Mucosa of descending colon (tissue), 3 donors: ENCODE results near the gene CD24. TPM values are rescaled to one million over a fixed set of nuclear protein-coding genes. Genes with fewer than 3 reads are reported as not detected.
"Not testable (repeated sequence)": the region's sequence is repeated elsewhere in the genome, so short reads cannot be mapped to it uniquely, and the experiment has no call there.

Experiments
- ATAC-seq: fragments of 200-7000 bp; cut with Tn5 transposase; one replicate; pipeline ENCODE4 v1.9.1; 2020; ENCODE audit warnings: mild to moderate bottlenecking, moderate library complexity
- DNase-seq, 3 donors: peaks; one replicate each; pipeline ENCODE4 v3.0.0-alpha.2; 2020
- H3K36me3 ChIP-seq: fragments of 200-600 bp; one replicate; pipeline ENCODE4 v1.8.0; 2021; ENCODE audit warnings: low read depth, mild to moderate bottlenecking
- H3K4me1 ChIP-seq: fragments of 200-600 bp; one replicate; pipeline ENCODE4 v1.8.0; 2021; ENCODE audit warnings: low read depth, mild to moderate bottlenecking
- H3K4me3 ChIP-seq: fragments of 200-600 bp; one replicate; pipeline ENCODE4 v1.8.0; 2021; ENCODE audit warnings: mild to moderate bottlenecking
- H3K9me3 ChIP-seq: fragments of 200-600 bp; one replicate; pipeline ENCODE4 v1.8.0; 2021; ENCODE audit warnings: mild to moderate bottlenecking
- CTCF ChIP-seq: fragments of 200-600 bp; IDR thresholded peaks from one replicate; pipeline ENCODE4 v1.8.0; 2022; ENCODE audit warnings: antibody characterized with exemption, mild to moderate bottlenecking
- intact Hi-C, 2 donors: fragments of 100-400 bp; cut with DNase I in 1 of 2; cut with micrococcal nuclease in 1 of 2; formaldehyde crosslinking; loops; one replicate each; pipeline versions ENCODE4 v1.11.0 to v1.11.1; 2022; cut with DNase I, micrococcal nuclease
- total RNA-seq, 3 donors: library from RNA; stranded (reverse); fragmentation: NEBNext Ultra II Directional in 2 of 3; extraction: Animal tissue kit (Norgen Biotek cat#: 25700) in 2 of 3; gene quantifications; one replicate each; pipeline versions ENCODE4 v1.2.1 to v1.2.4, GENCODE V29; 2021 to 2023
- donor health status: DM: no; HTN: no; CAD: no; lungs with moderate emphysema.
- donor health status: DM: no; HTN: no; CAD: no.
- donor health status: DM: no; HTN: yes; CAD: no.

The CD24 gene
- total RNA-seq, 3 donors from 2014 or later: 968 to 2,235 (median 1,593) TPM

- Histone ChIP-seq H3K4me3 (peak overlapping the region; percentile 35), H3K4me1 (peaks cover 16% of the 10 kb centered on the region), H3K36me3 (no peaks in the 10 kb centered on the region), H3K9me3 (no peaks in the 10 kb centered on the region)
- peak; percentile 72 to 85 (median 78) for DNase-seq
- intact Hi-C loops: loop anchor here (5.0 to 10.0 kb wide), 3 partner anchors 368 to 530 kb away; no protein-coding TSS in a partner anchor
- no peak for TF ChIP-seq CTCF
- ATAC-seq: peak; percentile 76
Measured at GRCh38 chr6:106974999-106975737, 639 bp upstream of the CD24 start.

- peak overlapping the region; percentile 72 for H3K4me3 ChIP-seq
- H3K36me3 ChIP-seq: no peaks in the 10 kb centered on the region
- ATAC-seq (peak; percentile 32), DNase-seq (peak in 2 of 3 donors; percentile 36 to 60)
- H3K4me1 ChIP-seq: peaks cover 12% of the 10 kb centered on the region
- intact Hi-C loops: loop anchor here in 1 of 2 donors (10.0 kb wide), 1 partner anchor 529 kb away; no protein-coding TSS in a partner anchor
- no peaks in the 10 kb centered on the region for H3K9me3 ChIP-seq
- TF ChIP-seq CTCF: no peak
Measured at GRCh38 chr6:106973836-106974335, 643 bp downstream of the CD24 start.

GRCh38 chr6:106973018-106973835 is 1.3 kb downstream of the CD24 start:
- Histone ChIP-seq H3K4me3 (peak overlapping the region; percentile 72), H3K9me3 (no peaks in the 10 kb centered on the region), H3K4me1 (peaks cover 12% of the 10 kb centered on the region), H3K36me3 (no peaks in the 10 kb centered on the region)
- ATAC-seq (no peak), DNase-seq (peak; percentile 62 to 67 (median 63))
- intact Hi-C loops: loop anchor here in 1 of 2 donors (10.0 kb wide), 1 partner anchor 528 kb away; no protein-coding TSS in a partner anchor
- TF ChIP-seq CTCF: no peak

- ATAC-seq (no peak), DNase-seq (peak in 2 of 3 donors; percentile 31 to 36)
- no peak for TF ChIP-seq CTCF
- Histone ChIP-seq H3K9me3 (no peaks in the 10 kb centered on the region), H3K4me1 (peaks cover 12% of the 10 kb centered on the region), H3K36me3 (no peaks in the 10 kb centered on the region), H3K4me3 (peak overlapping the region; percentile 72)
- intact Hi-C loops: loop anchor here in 1 of 2 donors (10.0 kb wide), 1 partner anchor 528 kb away; no protein-coding TSS in a partner anchor
Measured at GRCh38 chr6:106972500-106972899, 2.0 kb downstream of the CD24 start.

- not testable (repeated sequence) for H3K4me3 ChIP-seq, H3K36me3 ChIP-seq, H3K9me3 ChIP-seq, H3K4me1 ChIP-seq, DNase-seq, ATAC-seq
- intact Hi-C loops: loop anchor here in 1 of 2 donors (10.0 kb wide), 1 partner anchor 526 kb away; no protein-coding TSS in a partner anchor
Measured at GRCh38 chr6:106970769-106971168, 3.8 kb downstream of the CD24 start.
